GM18502 (cell line): ENCODE data around the gene CA11.

Source experiments
- ATAC-seq: cut with Tn5 transposase; IDR thresholded peaks from one replicate; pipeline ENCODE4 v1.9.1; 2021; ENCODE audit warnings: mild to moderate bottlenecking; ENCODE audit not compliant: unreplicated experiment, poor library complexity

CA11 gene

DNA sequence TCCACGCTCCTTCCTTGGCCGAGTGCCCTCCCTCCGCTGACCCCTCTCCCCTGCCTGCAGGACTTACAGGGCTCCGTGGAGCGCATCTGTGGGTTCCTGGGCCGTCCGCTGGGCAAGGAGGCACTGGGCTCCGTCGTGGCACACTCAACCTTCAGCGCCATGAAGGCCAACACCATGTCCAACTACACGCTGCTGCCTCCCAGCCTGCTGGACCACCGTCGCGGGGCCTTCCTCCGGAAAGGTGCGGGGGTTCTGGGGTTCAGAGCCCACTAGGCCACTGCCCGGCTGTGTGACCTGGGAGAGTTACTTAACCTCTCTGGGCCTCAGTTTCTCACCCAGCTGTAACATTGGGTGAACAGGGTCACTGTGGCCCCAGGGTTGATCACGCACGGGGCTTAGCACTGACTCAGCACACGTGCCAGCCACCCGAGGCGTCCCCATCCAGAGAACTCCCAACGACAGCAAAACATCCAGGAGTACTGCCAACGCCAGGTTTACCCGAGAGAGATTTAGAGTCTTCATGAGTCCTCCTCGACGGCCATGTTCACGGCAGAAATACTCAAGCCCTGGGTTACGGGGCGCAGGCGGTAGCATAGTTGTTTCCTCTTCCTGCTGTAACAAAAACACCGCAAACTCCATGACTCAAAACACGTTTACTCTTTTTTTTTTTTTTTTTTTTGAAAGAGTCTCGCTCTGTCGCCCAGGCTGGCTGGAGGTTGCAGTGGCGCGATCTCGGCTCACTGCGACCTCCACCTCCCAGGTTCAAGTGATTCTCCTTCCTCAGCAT lies 49.1 kb downstream of the CA11 start:
- no peak for ATAC-seq

GRCh38 chr19:48596237-48596636 lies 49.8 kb downstream of the CA11 start:
- no peak for ATAC-seq

GRCh38 chr19:48595833-48596232 lies 50.2 kb downstream of the CA11 start:
- ATAC-seq = no peak

- no peak for ATAC-seq
Measured at GRCh38 chr19:48595171-48595570, 50.8 kb downstream of the CA11 start.

GRCh38 chr19:48591021-48591420 lies 55.0 kb downstream of the CA11 start:
- no peak for ATAC-seq

DNA sequence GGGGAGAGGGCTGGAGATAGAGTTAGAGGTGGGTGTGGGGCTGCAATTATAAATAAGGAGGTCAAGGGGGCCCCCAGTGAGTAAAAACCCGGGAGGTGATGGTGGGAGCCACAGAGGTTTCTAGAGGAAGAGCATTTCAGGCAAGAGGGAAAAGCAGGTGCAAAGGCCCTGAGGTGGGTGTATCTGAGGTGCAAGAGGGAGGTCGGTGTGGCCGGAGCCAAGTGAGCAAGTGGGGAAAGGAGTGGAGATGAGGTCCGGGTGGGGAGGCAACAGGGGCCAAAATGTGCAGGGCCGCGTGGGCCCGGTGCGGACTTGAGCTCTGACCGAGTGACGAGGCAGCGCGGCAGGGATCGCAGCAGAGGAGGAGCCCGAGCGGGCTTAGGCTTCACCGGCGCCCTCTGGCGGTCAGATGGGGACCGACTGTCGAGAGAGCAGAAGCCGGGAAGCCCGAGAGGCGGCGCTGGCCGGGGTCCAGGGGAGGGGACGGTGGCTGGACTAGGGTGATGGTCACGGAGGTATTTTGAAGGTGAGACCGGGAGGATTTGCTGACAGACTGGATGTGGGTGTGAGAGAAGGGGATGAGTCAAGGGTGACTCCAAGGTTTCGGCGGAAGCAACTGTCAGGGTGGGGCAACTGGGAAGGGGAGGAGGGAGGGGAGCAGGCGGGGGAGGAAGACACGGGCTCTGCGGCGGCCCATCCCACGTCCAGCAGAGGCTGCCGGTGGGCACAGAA lies 57.2 kb downstream of the CA11 start:
- no peak for ATAC-seq
